Natural killer cell (primary cell): ENCODE results near the gene RND3. TPM values are rescaled to one million over a fixed set of nuclear protein-coding genes. Genes with fewer than 3 reads are reported as not detected.

Experiments used
- ATAC-seq, 3 donors: fragments of 150-1000 bp in 2 of 3; fragments of 200-7000 bp in 1 of 3; cut with Tn5 transposase; 1 replicate in 1 of 3; 2 replicates in 2 of 3; pipeline ENCODE4 v1.10.0; 2021; ENCODE audit warnings: mild to moderate bottlenecking in 2 of 3, moderate library complexity in 2 of 3
- DNase-seq, 2 donors: peaks; one replicate each; pipeline versions ENCODE4 v3.0.0 to v3.0.0-alpha.2; 2013 to 2021; ENCODE audit warnings: mixed read lengths in 1 of 2
- H3K27ac ChIP-seq: one replicate; pipeline ENCODE4 v1.5.1; 2013; ENCODE audit warnings: mild to moderate bottlenecking, low read length
- H3K27me3 ChIP-seq: one replicate; pipeline ENCODE4 v1.6.1; 2013; ENCODE audit warnings: low read length; ENCODE audit not compliant: control insufficient read depth, insufficient read depth
- H3K36me3 ChIP-seq: one replicate; pipeline ENCODE4 v1.6.1; 2013; ENCODE audit warnings: low read length; ENCODE audit not compliant: control insufficient read depth, insufficient read depth
- H3K4me1 ChIP-seq: one replicate; pipeline ENCODE4 v1.6.1; 2013; ENCODE audit warnings: low read length; ENCODE audit not compliant: control insufficient read depth, insufficient read depth
- H3K4me3 ChIP-seq: one replicate; pipeline ENCODE4 v1.5.1; 2013; ENCODE audit warnings: low read length
- H3K9me3 ChIP-seq: one replicate; pipeline ENCODE4 v1.6.1; 2013; ENCODE audit warnings: low read length; ENCODE audit not compliant: control insufficient read depth, insufficient read depth
- H3K27ac Mint-ChIP-seq, 2 donors: one replicate each; pipeline ENCODE4 v1.8.0; 2022; ENCODE audit warnings: mild to moderate bottlenecking in 2 of 2, mixed read lengths in 2 of 2, moderate library complexity in 1 of 2
- H3K27me3 Mint-ChIP-seq, 2 donors: one replicate each; pipeline ENCODE4 v1.8.0; 2022; ENCODE audit warnings: low read depth in 2 of 2, mixed read lengths in 2 of 2
- H3K36me3 Mint-ChIP-seq: one replicate; pipeline ENCODE4 v1.8.0; 2022; ENCODE audit warnings: mixed read lengths
- H3K4me1 Mint-ChIP-seq, 2 donors: one replicate each; pipeline ENCODE4 v1.8.0; 2022; ENCODE audit warnings: mixed read lengths in 2 of 2
- H3K4me3 Mint-ChIP-seq: one replicate; pipeline ENCODE4 v1.8.0; 2022; ENCODE audit warnings: mild to moderate bottlenecking, moderate library complexity, mixed read lengths
- H3K9me3 Mint-ChIP-seq, 2 donors: one replicate each; pipeline ENCODE4 v1.8.0; 2022; ENCODE audit warnings: mixed read lengths in 2 of 2
- WGBS: methylation state at CpG from one replicate; pipeline ENCODE4 v1.1.7; 2013; ENCODE audit warnings: missing lambda C conversion rate; ENCODE audit not compliant: insufficient coverage; 5-methylcytosine and 5-hydroxymethylcytosine counted together
- intact Hi-C: fragments of 100-400 bp; cut with micrococcal nuclease; formaldehyde crosslinking; loops from one replicate; pipeline ENCODE4 v1.14.2; 2022
- total RNA-seq, 4 donors: library from RNA; stranded (reverse); fragments of 120-200 nt in 1 of 4; gene quantifications; one replicate each; pipeline versions ENCODE4 v1.2.3 to v1.2.4, GENCODE V29; 2013 to 2022
- TF ChIP-seq, protein P1 (sequence below): fragments of 200-600 bp; IDR thresholded peaks from one replicate; pipeline ENCODE4 v1.8.0; 2022; ENCODE audit warnings: antibody characterized with exemption

RND3 gene
- total RNA-seq, 3 donors from 2014 or later (not counting 1 experiment from before 2014, with no cell fraction given): not detected

DNA sequence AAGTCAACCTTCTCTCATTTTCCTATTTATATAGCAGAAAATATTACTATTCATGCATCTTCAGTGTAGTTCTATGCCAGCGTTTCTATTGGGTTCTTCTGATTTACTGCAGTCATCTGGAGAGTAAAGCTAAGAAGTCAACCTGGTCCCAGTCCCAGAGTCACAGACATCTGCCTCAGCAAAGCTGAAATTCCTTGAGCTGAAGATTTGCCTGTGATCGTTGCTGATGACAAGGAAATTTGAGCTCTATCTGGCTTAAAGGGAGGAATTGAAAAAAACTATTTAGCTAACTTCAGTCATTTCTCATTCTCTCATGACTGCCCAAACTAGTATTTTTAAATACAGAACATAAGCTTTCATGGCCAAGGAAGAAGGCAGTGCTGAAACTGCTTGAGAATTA lies 45.7 kb downstream of the RND3 start:
- Mint-ChIP-seq H3K27ac (no peak overlapping the region), H3K9me3 (peaks cover 11 to 12% of the 10 kb centered on the region in 2 donors), H3K36me3 (no peaks in the 10 kb centered on the region), H3K27me3 (no peaks in the 10 kb centered on the region), H3K4me3 (no peak overlapping the region), H3K4me1 (no peaks in the 10 kb centered on the region)
- Histone ChIP-seq H3K4me3 (no peak overlapping the region), H3K27me3 (no peaks in the 10 kb centered on the region), H3K27ac (no peak overlapping the region), H3K9me3 (no peaks in the 10 kb centered on the region), H3K4me1 (no peaks in the 10 kb centered on the region), H3K36me3 (no peaks in the 10 kb centered on the region)
- DNase-seq (no peak), ATAC-seq (no peak)
- intact Hi-C loops: no loop called here
- WGBS: 100% methylated on average over 1 of the region's 2 CpGs
- TF ChIP-seq, protein P1, sequence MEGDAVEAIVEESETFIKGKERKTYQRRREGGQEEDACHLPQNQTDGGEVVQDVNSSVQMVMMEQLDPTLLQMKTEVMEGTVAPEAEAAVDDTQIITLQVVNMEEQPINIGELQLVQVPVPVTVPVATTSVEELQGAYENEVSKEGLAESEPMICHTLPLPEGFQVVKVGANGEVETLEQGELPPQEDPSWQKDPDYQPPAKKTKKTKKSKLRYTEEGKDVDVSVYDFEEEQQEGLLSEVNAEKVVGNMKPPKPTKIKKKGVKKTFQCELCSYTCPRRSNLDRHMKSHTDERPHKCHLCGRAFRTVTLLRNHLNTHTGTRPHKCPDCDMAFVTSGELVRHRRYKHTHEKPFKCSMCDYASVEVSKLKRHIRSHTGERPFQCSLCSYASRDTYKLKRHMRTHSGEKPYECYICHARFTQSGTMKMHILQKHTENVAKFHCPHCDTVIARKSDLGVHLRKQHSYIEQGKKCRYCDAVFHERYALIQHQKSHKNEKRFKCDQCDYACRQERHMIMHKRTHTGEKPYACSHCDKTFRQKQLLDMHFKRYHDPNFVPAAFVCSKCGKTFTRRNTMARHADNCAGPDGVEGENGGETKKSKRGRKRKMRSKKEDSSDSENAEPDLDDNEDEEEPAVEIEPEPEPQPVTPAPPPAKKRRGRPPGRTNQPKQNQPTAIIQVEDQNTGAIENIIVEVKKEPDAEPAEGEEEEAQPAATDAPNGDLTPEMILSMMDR: no peak

DNA sequence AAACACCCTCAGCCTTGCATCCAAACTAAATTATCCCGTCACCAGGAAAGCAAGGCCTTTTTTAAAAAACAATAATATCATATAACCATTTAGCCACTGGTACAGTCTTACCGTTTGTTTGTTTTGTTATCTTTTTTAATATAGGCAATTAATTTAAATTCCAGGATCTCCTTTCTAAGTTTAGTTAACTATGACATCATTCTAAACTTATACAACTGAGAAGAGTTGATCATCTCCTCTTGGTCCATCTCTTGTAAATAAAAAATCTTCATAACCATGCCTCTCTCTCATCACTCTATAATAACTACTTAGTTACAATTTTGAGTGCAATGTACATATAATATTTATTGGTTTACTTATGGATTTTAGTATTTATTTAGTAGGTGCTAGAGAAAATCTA lies 46.2 kb downstream of the RND3 start:
- Mint-ChIP-seq H3K9me3 (peaks cover 13% of the 10 kb centered on the region in 2 donors), H3K4me3 (no peak overlapping the region), H3K27ac (no peak overlapping the region), H3K4me1 (no peaks in the 10 kb centered on the region), H3K27me3 (no peaks in the 10 kb centered on the region), H3K36me3 (no peaks in the 10 kb centered on the region)
- TF ChIP-seq, protein P1: no peak
- no CpG with 5 or more reads among the region's 2 CpGs for WGBS
- DNase-seq (no peak), ATAC-seq (no peak)
- Histone ChIP-seq H3K27ac (no peak overlapping the region), H3K4me1 (no peaks in the 10 kb centered on the region), H3K9me3 (no peaks in the 10 kb centered on the region), H3K36me3 (no peaks in the 10 kb centered on the region), H3K4me3 (no peak overlapping the region), H3K27me3 (no peaks in the 10 kb centered on the region)
- intact Hi-C loops: no loop called here

DNA sequence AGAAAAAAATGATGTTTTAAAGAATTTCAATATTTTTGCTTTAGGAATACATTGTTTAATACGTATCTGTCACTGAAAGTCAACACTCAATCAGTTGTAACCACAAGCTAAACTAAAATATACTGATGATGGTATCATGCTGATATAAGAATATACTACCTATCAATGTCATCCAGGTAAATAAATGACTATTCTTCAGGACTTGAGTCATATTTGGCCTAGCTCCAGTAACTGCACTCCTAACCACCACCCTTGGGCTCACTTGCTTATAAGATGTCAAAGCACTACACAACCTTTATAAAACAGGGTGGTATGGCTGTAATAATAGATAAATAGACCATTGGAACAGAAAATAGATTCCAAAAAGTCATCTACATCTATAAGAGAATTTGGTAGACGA lies 48.8 kb downstream of the RND3 start:
- DNase-seq: no peak
- Mint-ChIP-seq H3K27me3 (no peaks in the 10 kb centered on the region), H3K27ac (no peak overlapping the region), H3K9me3 (peaks cover 9 to 10% of the 10 kb centered on the region in 2 donors), H3K4me1 (no peaks in the 10 kb centered on the region), H3K36me3 (no peaks in the 10 kb centered on the region), H3K4me3 (no peak overlapping the region)
- intact Hi-C loops: no loop called here
- Histone ChIP-seq H3K27me3 (no peaks in the 10 kb centered on the region), H3K36me3 (no peaks in the 10 kb centered on the region), H3K4me1 (no peaks in the 10 kb centered on the region), H3K27ac (no peak overlapping the region), H3K9me3 (peaks cover 4% of the 10 kb centered on the region), H3K4me3 (no peak overlapping the region)
- TF ChIP-seq, protein P1: no peak
- WGBS: no CpG with 5 or more reads among the region's 2 CpGs
- ATAC-seq: no peak

DNA sequence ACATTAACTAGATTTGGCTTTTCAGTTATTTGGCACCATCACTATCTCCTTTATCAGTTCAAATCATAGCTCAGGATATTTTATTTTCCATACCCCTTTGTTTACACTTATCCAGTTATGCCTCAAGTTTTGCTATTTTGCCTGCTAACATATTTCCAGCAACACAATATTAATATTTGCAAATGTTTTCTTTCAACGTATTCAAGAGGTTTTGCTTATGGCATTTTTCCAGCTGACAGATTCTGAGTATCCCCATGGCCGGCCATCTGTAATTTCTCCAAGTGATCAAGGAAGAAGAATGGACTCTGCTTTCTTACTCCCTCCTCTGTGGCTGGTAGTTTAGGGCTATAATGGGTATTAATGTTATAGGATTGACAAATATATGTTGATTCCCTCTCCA lies 49.4 kb downstream of the RND3 start:
- H3K4me1 Mint-ChIP-seq: no peaks in the 10 kb centered on the region
- no peak overlapping the region for H3K4me3 Mint-ChIP-seq

More for the DNA sequence above, 49.4 kb downstream of the RND3 start:
- Mint-ChIP-seq H3K9me3 (peaks cover 9% of the 10 kb centered on the region in 2 donors), H3K36me3 (no peaks in the 10 kb centered on the region), H3K27me3 (no peaks in the 10 kb centered on the region), H3K27ac (no peak overlapping the region)
- DNase-seq (no peak), ATAC-seq (no peak)
- Histone ChIP-seq H3K27ac (no peak overlapping the region), H3K4me3 (no peak overlapping the region), H3K4me1 (no peaks in the 10 kb centered on the region), H3K36me3 (no peaks in the 10 kb centered on the region), H3K9me3 (peaks cover 4% of the 10 kb centered on the region), H3K27me3 (no peaks in the 10 kb centered on the region)
- whole genome bisulfite sequencing: 100% methylated on average over 2 of the region's 2 CpGs
- TF ChIP-seq, protein P1: no peak
- intact Hi-C loops: no loop called here
